Activated CD8-positive, alpha-beta T cell treated with anti-CD3 and anti-CD28 coated beads for 36 hours (primary cell): Measurements from ENCODE around the gene ZNF236. TPM values are rescaled to one million over a fixed set of nuclear protein-coding genes. Genes with fewer than 3 reads are reported as not detected.

Experiments
- ATAC-seq: fragments of 200-7000 bp; cut with Tn5 transposase; one replicate; pipeline ENCODE4 v1.10.0; 2021; ENCODE audit warnings: mild to moderate bottlenecking, moderate library complexity
- CTCF ChIA-PET: fragments of 350-600 bp; sonication (Branson Sonifier 250); formaldehyde crosslinking; loops from one replicate; lab custom pipeline; 2021; ENCODE audit warnings: antibody characterized with exemption; lab: Charles Lee
- POLR2A ChIA-PET: fragments of 350-600 bp; sonication (Branson Sonifier 250); formaldehyde crosslinking; loops from one replicate; lab custom pipeline; 2021; ENCODE audit warnings: antibody characterized with exemption; lab: Charles Lee
- DNase-seq: peaks from one replicate; pipeline ENCODE4 v3.0.0-alpha.2; 2020
- H3K27ac Mint-ChIP-seq: one replicate; pipeline ENCODE4 v1.8.0; 2021; ENCODE audit warnings: mild to moderate bottlenecking, mixed read lengths
- H3K27me3 Mint-ChIP-seq: one replicate; pipeline ENCODE4 v1.8.0; 2021; ENCODE audit warnings: mixed read lengths
- H3K36me3 Mint-ChIP-seq: one replicate; pipeline ENCODE4 v1.8.0; 2021; ENCODE audit warnings: low read depth, mixed read lengths
- H3K4me1 Mint-ChIP-seq: one replicate; pipeline ENCODE4 v1.8.0; 2021; ENCODE audit warnings: low read depth, mixed read lengths
- H3K4me3 Mint-ChIP-seq: one replicate; pipeline ENCODE4 v1.8.0; 2021; ENCODE audit warnings: mild to moderate bottlenecking, moderate library complexity, mixed read lengths
- H3K9me3 Mint-ChIP-seq: one replicate; pipeline ENCODE4 v1.8.0; 2021; ENCODE audit warnings: mixed read lengths
- CTCF ChIP-seq: fragments of 200-600 bp; IDR thresholded peaks from one replicate; pipeline ENCODE4 v1.8.0; 2022; ENCODE audit warnings: antibody characterized with exemption, mild to moderate bottlenecking
- intact Hi-C: fragments of 100-400 bp; cut with micrococcal nuclease; formaldehyde crosslinking; loops from one replicate; pipeline ENCODE4 v1.10.0; 2022
- total RNA-seq, 2 experiments: library from RNA; stranded (reverse); gene quantifications; one replicate each; pipeline ENCODE4 v1.2.3, GENCODE V29; 2021

The ZNF236 gene
- total RNA-seq, 2 experiments from 2014 or later: 12.7 to 15.2 TPM

- ATAC-seq: no peak
- no peaks in the 10 kb centered on the region for H3K36me3 Mint-ChIP-seq
- H3K27ac Mint-ChIP-seq: no peak overlapping the region
- no peak overlapping the region for H3K4me3 Mint-ChIP-seq
- CTCF ChIA-PET: interaction anchor here (1.2 kb wide), 2 partner anchors 19 to 174 kb away, joined by 3 to 4 read pairs; no protein-coding TSS in a partner anchor
- TF ChIP-seq CTCF: no peak
- intact Hi-C loops: no loop called here
- no peaks in the 10 kb centered on the region for H3K9me3 Mint-ChIP-seq
- H3K4me1 Mint-ChIP-seq: no peaks in the 10 kb centered on the region
- H3K27me3 Mint-ChIP-seq: no peaks in the 10 kb centered on the region
- DNase-seq: no peak
- POLR2A ChIA-PET: no interaction called here
Observed at GRCh38 chr18:76977684-76978232, 155.4 kb downstream of the ZNF236 start.

GRCh38 chr18:76978616-76979015 lies 156.3 kb downstream of the ZNF236 start:
- no peaks in the 10 kb centered on the region for H3K27me3 Mint-ChIP-seq
- intact Hi-C loops: no loop called here
- ATAC-seq (no peak), DNase-seq (no peak)
- H3K36me3 Mint-ChIP-seq: no peaks in the 10 kb centered on the region
- H3K9me3 Mint-ChIP-seq: no peaks in the 10 kb centered on the region
- H3K27ac Mint-ChIP-seq: no peak overlapping the region
- H3K4me3 Mint-ChIP-seq: no peak overlapping the region
- peaks cover 6% of the 10 kb centered on the region for H3K4me1 Mint-ChIP-seq
- TF ChIP-seq CTCF: no peak
- ChIA-PET POLR2A (no interaction called here), CTCF (interaction anchor here (0.9 to 2.2 kb wide), 3 partner anchors 9 to 21 kb away, joined by 3 to 5 read pairs (median 4); no protein-coding TSS in a partner anchor)

- ChIA-PET POLR2A (no interaction called here), CTCF (interaction anchor here (0.9 to 2.2 kb wide), 3 partner anchors 9 to 21 kb away, joined by 3 to 5 read pairs (median 4); no protein-coding TSS in a partner anchor)
- DNase-seq: no peak
- intact Hi-C loops: no loop called here
- Mint-ChIP-seq H3K4me1 (peaks cover 6% of the 10 kb centered on the region), H3K4me3 (no peak overlapping the region), H3K27me3 (no peaks in the 10 kb centered on the region), H3K36me3 (no peaks in the 10 kb centered on the region), H3K27ac (no peak overlapping the region), H3K9me3 (no peaks in the 10 kb centered on the region)
- no peak for TF ChIP-seq CTCF
- no peak for ATAC-seq
Observed at GRCh38 chr18:76979111-76979751, 156.9 kb downstream of the ZNF236 start.

GRCh38 chr18:76979906-76980305 lies 157.5 kb downstream of the ZNF236 start:
- intact Hi-C loops: loop anchor here (5.0 kb wide), 1 partner anchor 103 kb away; no protein-coding TSS in a partner anchor
- H3K36me3 Mint-ChIP-seq: no peaks in the 10 kb centered on the region
- ChIA-PET CTCF (interaction anchor here (0.5 to 2.2 kb wide), 2 partner anchors 10 to 45 kb away, joined by 3 to 5 read pairs; no protein-coding TSS in a partner anchor), POLR2A (interaction anchor here (1.4 kb wide), 1 partner anchor 133 kb away, joined by 4 read pairs; no protein-coding TSS in a partner anchor)
- H3K27ac Mint-ChIP-seq: no peak overlapping the region
- no peaks in the 10 kb centered on the region for H3K9me3 Mint-ChIP-seq
- peaks cover 6% of the 10 kb centered on the region for H3K4me1 Mint-ChIP-seq
- ATAC-seq (no peak), DNase-seq (no peak)
- no peak overlapping the region for H3K4me3 Mint-ChIP-seq
- H3K27me3 Mint-ChIP-seq: no peaks in the 10 kb centered on the region
- no peak for TF ChIP-seq CTCF
